ENCODE measurements around the gene IRX5.

DNA sequence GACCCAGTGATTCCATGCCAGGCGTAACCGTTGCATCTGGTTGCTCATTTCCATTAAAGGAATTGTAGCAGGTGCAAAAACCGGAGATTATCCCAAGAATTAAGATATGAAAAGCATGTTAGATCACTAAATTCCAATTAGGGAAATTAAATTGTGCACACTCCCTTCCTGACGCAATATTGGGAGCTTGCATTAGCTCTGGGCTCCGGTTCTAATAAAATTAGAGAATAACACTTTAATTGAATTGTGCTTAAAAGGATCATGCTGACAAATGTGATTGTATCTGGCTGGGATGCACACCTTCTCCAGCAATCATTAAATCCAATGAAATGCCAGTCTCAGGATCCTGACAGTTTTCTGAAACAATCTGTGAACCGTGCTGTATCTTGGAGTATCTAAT, 38.1 kb downstream of the IRX5 start:
- TF ChIP-seq, protein P1, sequence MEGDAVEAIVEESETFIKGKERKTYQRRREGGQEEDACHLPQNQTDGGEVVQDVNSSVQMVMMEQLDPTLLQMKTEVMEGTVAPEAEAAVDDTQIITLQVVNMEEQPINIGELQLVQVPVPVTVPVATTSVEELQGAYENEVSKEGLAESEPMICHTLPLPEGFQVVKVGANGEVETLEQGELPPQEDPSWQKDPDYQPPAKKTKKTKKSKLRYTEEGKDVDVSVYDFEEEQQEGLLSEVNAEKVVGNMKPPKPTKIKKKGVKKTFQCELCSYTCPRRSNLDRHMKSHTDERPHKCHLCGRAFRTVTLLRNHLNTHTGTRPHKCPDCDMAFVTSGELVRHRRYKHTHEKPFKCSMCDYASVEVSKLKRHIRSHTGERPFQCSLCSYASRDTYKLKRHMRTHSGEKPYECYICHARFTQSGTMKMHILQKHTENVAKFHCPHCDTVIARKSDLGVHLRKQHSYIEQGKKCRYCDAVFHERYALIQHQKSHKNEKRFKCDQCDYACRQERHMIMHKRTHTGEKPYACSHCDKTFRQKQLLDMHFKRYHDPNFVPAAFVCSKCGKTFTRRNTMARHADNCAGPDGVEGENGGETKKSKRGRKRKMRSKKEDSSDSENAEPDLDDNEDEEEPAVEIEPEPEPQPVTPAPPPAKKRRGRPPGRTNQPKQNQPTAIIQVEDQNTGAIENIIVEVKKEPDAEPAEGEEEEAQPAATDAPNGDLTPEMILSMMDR (IDR thresholded peaks at IDR 0.05; ENCODE audit: poor library complexity, severe bottlenecking), result no peak
- no peak for TF ChIP-seq TAF1 (IDR thresholded peaks at IDR 0.05; ENCODE audit: low read depth)
- TF ChIP-seq POLR2AphosphoS5 (IDR thresholded peaks at IDR 0.05), result no peak
- TF ChIP-seq MXI1 (conservative IDR thresholded peaks at IDR 0.05; ENCODE audit: poor library complexity, severe bottlenecking), result no peak
- TF ChIP-seq, protein P2, sequence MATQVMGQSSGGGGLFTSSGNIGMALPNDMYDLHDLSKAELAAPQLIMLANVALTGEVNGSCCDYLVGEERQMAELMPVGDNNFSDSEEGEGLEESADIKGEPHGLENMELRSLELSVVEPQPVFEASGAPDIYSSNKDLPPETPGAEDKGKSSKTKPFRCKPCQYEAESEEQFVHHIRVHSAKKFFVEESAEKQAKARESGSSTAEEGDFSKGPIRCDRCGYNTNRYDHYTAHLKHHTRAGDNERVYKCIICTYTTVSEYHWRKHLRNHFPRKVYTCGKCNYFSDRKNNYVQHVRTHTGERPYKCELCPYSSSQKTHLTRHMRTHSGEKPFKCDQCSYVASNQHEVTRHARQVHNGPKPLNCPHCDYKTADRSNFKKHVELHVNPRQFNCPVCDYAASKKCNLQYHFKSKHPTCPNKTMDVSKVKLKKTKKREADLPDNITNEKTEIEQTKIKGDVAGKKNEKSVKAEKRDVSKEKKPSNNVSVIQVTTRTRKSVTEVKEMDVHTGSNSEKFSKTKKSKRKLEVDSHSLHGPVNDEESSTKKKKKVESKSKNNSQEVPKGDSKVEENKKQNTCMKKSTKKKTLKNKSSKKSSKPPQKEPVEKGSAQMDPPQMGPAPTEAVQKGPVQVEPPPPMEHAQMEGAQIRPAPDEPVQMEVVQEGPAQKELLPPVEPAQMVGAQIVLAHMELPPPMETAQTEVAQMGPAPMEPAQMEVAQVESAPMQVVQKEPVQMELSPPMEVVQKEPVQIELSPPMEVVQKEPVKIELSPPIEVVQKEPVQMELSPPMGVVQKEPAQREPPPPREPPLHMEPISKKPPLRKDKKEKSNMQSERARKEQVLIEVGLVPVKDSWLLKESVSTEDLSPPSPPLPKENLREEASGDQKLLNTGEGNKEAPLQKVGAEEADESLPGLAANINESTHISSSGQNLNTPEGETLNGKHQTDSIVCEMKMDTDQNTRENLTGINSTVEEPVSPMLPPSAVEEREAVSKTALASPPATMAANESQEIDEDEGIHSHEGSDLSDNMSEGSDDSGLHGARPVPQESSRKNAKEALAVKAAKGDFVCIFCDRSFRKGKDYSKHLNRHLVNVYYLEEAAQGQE (IDR thresholded peaks at IDR 0.05; ENCODE audit: borderline replicate concordance), result no peak

Measured in neural cell (in vitro differentiated cells).